Retinal pigment epithelial cell (primary cell): Measurements from ENCODE around the gene ELMO2.

Source experiments
- DNase-seq: peaks from one replicate; pipeline ENCODE4 v3.0.0-alpha.2; 2010; ENCODE audit warnings: low read depth
- H3K4me3 ChIP-seq: 2 replicates; pipeline ENCODE4 v1.5.1; 2011; ENCODE audit warnings: mild to moderate bottlenecking, low read length, control low read depth, moderate library complexity
- CTCF ChIP-seq: conservative IDR thresholded peaks from 2 replicates; pipeline ENCODE4 v1.5.1; 2011; ENCODE audit warnings: low read depth, low read length, control low read depth, inconsistent platforms

ELMO2 gene

GRCh38 chr20:46331611-46332361 lies 74.6 kb downstream of the ELMO2 start:
- H3K4me3 ChIP-seq, result no peak overlapping the region
- DNase-seq, result no peak
- TF ChIP-seq CTCF, result no peak

- no peak for DNase-seq
- no peak for TF ChIP-seq CTCF
- H3K4me3 ChIP-seq, result no peak overlapping the region
Measured at GRCh38 chr20:46330831-46331371, 75.5 kb downstream of the ELMO2 start.

GRCh38 chr20:46330072-46330763 lies 76.2 kb downstream of the ELMO2 start:
- no peak for DNase-seq
- TF ChIP-seq CTCF, result no peak
- H3K4me3 ChIP-seq, result no peak overlapping the region

GRCh38 chr20:46328200-46328882 lies 78.1 kb downstream of the ELMO2 start:
- no peak for TF ChIP-seq CTCF
- no peak for DNase-seq
- no peak overlapping the region for H3K4me3 ChIP-seq

- no peak for TF ChIP-seq CTCF
- H3K4me3 ChIP-seq, result no peak overlapping the region
- no peak for DNase-seq
Measured at GRCh38 chr20:46327557-46327956, 78.9 kb downstream of the ELMO2 start.

GRCh38 chr20:46325789-46326188 lies 80.6 kb downstream of the ELMO2 start:
- no peak overlapping the region for H3K4me3 ChIP-seq
- DNase-seq, result no peak
- no peak for TF ChIP-seq CTCF
